Gastroesophageal sphincter (tissue), 3 donors: ENCODE results near the gene RUFY2.

Source experiments
- CTCF ChIP-seq, 4 experiments: fragments of 200-600 bp in 2 of 4; fragments of 450-650 bp in 2 of 4; sonication (generic) in 1 of 4; IDR thresholded peaks; one replicate each; pipeline ENCODE4 v1.5.1; 2017 to 2019; ENCODE audit warnings: antibody characterized with exemption in 4 of 4, mild to moderate bottlenecking in 2 of 4, moderate library complexity in 2 of 4
- EP300 ChIP-seq: sonication (generic); formaldehyde crosslinking; IDR thresholded peaks from one replicate; pipeline ENCODE4 v1.6.1; 2017; ENCODE audit warnings: antibody characterized with exemption, mild to moderate bottlenecking
- POLR2A ChIP-seq, 2 donors: fragments of 450-650 bp; IDR thresholded peaks; one replicate each; pipeline ENCODE4 v1.6.1; 2017; ENCODE audit warnings: antibody characterized with exemption in 2 of 2, mild to moderate bottlenecking in 2 of 2, moderate library complexity in 1 of 2
- POLR2AphosphoS5 ChIP-seq: sonication (generic); formaldehyde crosslinking; IDR thresholded peaks from one replicate; pipeline ENCODE4 v1.6.1; 2017; ENCODE audit warnings: antibody characterized with exemption

GRCh38 chr10:68366600-68366999 lies 40.5 kb downstream of the RUFY2 start:
- no peak for TF ChIP-seq POLR2AphosphoS5
- TF ChIP-seq POLR2A (IDR thresholded peaks at IDR 0.05) = no peak
- no peak for TF ChIP-seq CTCF (IDR thresholded peaks at IDR 0.05)
- TF ChIP-seq EP300 = no peak
